K562 (cell line): ENCODE results near the gene CD109.

Source experiments
- EP300 ChIP-seq: IDR thresholded peaks from 2 replicates; pipeline ENCODE4 v1.6.1; 2012; ENCODE audit warnings: low read length, improper control_type of control experiment
- FOXO4 ChIP-seq: fragments of 450-650 bp; formaldehyde crosslinking; IDR thresholded peaks from 2 replicates; pipeline ENCODE4 v1.4.0; 2020; ENCODE audit warnings: mild to moderate bottlenecking, moderate library complexity
- HMGN3 ChIP-seq: IDR thresholded peaks from 2 replicates; pipeline ENCODE4 v1.6.1; 2011; ENCODE audit warnings: borderline replicate concordance, low read depth, mild to moderate bottlenecking, mixed read lengths, low read length; ENCODE audit not compliant: insufficient read length; ENCODE audit errors: extremely low read depth
- MYBL2 ChIP-seq, 2 experiments: fragments of 450-650 bp in 1 of 2; sonication (generic) in 1 of 2; formaldehyde crosslinking in 1 of 2; IDR thresholded peaks; 2 replicates each; pipeline versions ENCODE4 v1.6.1 to v1.8.1; 2017 to 2022; ENCODE audit warnings: borderline replicate concordance in 1 of 2, inconsistent platforms in 1 of 2, low read depth in 1 of 2, mild to moderate bottlenecking in 1 of 2, missing genetic modification reagents in 1 of 2, moderate library complexity in 1 of 2
- NR2C2 ChIP-seq, 2 experiments: fragments of 200-800 bp in 1 of 2; sonication (Bioruptor generic) in 1 of 2; sonication (generic) in 1 of 2; formaldehyde crosslinking in 1 of 2; IDR thresholded peaks; 2 replicates each; pipeline versions ENCODE4 v1.6.1 to v1.8.0; 2016 to 2022; ENCODE audit warnings: mild to moderate bottlenecking in 1 of 2, missing compliant biosample characterization in 1 of 2, missing genetic modification characterization in 1 of 2, missing genetic modification reagents in 1 of 2
- SETDB1 ChIP-seq: IDR thresholded peaks from one replicate; pipeline ENCODE4 v1.6.1; 2012; ENCODE audit warnings: low read length, control low read depth, inconsistent platforms
- SMAD2 ChIP-seq: fragments of 150-350 bp; IDR thresholded peaks from 2 replicates; pipeline ENCODE4 v1.6.1; 2014; ENCODE audit warnings: low read depth, mild to moderate bottlenecking, low read length
- TAF1 ChIP-seq: IDR thresholded peaks from 2 replicates; pipeline ENCODE4 v1.6.1; 2011; ENCODE audit warnings: mild to moderate bottlenecking, low read length, moderate library complexity; ENCODE audit not compliant: insufficient read depth, control insufficient read depth, severe bottlenecking; ENCODE audit errors: extremely low read depth
- TARDBP ChIP-seq: fragments of 450-650 bp; IDR thresholded peaks from 2 replicates; pipeline ENCODE4 v1.6.1; 2016
- ZKSCAN1 ChIP-seq: fragments of 150-350 bp; IDR thresholded peaks from 2 replicates; pipeline ENCODE4 v1.6.1; 2016; ENCODE audit warnings: low read depth, low read length
- TF ChIP-seq, protein P1 (sequence below): fragments of 250-450 bp; sonication (Bioruptor Pico); IDR thresholded peaks from 2 replicates; pipeline ENCODE4 v1.4.0; 2020; ENCODE audit warnings: mild to moderate bottlenecking, moderate library complexity
- TF ChIP-seq, protein P2 (sequence below): IDR thresholded peaks from 3 replicates; pipeline ENCODE4 v1.6.1; 2011; ENCODE audit warnings: borderline replicate concordance, mild to moderate bottlenecking; ENCODE audit not compliant: insufficient read length, insufficient read depth
- TF ChIP-seq, protein P3 (sequence below), 3 experiments: IDR thresholded peaks in 2 of 3; conservative IDR thresholded peaks in 1 of 3; 2 replicates each; pipeline ENCODE4 v1.5.1; 2011 to 2012; ENCODE audit warnings: low read length in 3 of 3, mild to moderate bottlenecking in 3 of 3, control low read depth in 2 of 3, improper control_type of control experiment in 1 of 3, inconsistent platforms in 1 of 3, low read depth in 1 of 3, mixed read lengths in 1 of 3, moderate library complexity in 1 of 3; ENCODE audit not compliant: insufficient read depth in 2 of 3
- TF ChIP-seq, protein P4 (sequence below): fragments of 450-650 bp; formaldehyde crosslinking; IDR thresholded peaks from 2 replicates; pipeline ENCODE4 v1.4.0; 2022; ENCODE audit warnings: missing genetic modification characterization

GRCh38 chr6:73790574-73790973 is 94.6 kb downstream of the CD109 start:
- TF ChIP-seq, protein P1, sequence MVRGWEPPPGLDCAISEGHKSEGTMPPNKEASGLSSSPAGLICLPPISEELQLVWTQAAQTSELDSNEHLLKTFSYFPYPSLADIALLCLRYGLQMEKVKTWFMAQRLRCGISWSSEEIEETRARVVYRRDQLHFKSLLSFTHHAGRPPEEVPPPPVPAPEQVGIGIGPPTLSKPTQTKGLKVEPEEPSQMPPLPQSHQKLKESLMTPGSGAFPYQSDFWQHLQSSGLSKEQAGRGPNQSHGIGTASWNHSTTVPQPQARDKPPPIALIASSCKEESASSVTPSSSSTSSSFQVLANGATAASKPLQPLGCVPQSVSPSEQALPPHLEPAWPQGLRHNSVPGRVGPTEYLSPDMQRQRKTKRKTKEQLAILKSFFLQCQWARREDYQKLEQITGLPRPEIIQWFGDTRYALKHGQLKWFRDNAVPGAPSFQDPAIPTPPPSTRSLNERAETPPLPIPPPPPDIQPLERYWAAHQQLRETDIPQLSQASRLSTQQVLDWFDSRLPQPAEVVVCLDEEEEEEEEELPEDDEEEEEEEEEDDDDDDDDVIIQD (CRISPR knock-in tag), result no peak
- TF ChIP-seq, protein P2, sequence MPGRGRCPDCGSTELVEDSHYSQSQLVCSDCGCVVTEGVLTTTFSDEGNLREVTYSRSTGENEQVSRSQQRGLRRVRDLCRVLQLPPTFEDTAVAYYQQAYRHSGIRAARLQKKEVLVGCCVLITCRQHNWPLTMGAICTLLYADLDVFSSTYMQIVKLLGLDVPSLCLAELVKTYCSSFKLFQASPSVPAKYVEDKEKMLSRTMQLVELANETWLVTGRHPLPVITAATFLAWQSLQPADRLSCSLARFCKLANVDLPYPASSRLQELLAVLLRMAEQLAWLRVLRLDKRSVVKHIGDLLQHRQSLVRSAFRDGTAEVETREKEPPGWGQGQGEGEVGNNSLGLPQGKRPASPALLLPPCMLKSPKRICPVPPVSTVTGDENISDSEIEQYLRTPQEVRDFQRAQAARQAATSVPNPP, result no peak
- no peak for TF ChIP-seq TARDBP
- no peak for TF ChIP-seq MYBL2 (IDR thresholded peaks at IDR 0.05; ENCODE audit: low read depth)
- no peak for TF ChIP-seq MYBL2 (CRISPR knock-in tag; IDR thresholded peaks at IDR 0.05; ENCODE audit: borderline replicate concordance)
- TF ChIP-seq, protein P3, sequence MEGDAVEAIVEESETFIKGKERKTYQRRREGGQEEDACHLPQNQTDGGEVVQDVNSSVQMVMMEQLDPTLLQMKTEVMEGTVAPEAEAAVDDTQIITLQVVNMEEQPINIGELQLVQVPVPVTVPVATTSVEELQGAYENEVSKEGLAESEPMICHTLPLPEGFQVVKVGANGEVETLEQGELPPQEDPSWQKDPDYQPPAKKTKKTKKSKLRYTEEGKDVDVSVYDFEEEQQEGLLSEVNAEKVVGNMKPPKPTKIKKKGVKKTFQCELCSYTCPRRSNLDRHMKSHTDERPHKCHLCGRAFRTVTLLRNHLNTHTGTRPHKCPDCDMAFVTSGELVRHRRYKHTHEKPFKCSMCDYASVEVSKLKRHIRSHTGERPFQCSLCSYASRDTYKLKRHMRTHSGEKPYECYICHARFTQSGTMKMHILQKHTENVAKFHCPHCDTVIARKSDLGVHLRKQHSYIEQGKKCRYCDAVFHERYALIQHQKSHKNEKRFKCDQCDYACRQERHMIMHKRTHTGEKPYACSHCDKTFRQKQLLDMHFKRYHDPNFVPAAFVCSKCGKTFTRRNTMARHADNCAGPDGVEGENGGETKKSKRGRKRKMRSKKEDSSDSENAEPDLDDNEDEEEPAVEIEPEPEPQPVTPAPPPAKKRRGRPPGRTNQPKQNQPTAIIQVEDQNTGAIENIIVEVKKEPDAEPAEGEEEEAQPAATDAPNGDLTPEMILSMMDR (IDR thresholded peaks at IDR 0.05 in 2 of 3, conservative IDR thresholded peaks at IDR 0.05 in 1 of 3; ENCODE audit: insufficient read depth in 2 of 3, low read depth in 1 of 3, low read length in 3 of 3), result no peak
- no peak for TF ChIP-seq ZKSCAN1
- no peak for TF ChIP-seq SETDB1
- no peak for TF ChIP-seq FOXO4
- TF ChIP-seq SMAD2, result no peak
- TF ChIP-seq TAF1, result no peak
- TF ChIP-seq EP300, result no peak
- TF ChIP-seq, protein P4, sequence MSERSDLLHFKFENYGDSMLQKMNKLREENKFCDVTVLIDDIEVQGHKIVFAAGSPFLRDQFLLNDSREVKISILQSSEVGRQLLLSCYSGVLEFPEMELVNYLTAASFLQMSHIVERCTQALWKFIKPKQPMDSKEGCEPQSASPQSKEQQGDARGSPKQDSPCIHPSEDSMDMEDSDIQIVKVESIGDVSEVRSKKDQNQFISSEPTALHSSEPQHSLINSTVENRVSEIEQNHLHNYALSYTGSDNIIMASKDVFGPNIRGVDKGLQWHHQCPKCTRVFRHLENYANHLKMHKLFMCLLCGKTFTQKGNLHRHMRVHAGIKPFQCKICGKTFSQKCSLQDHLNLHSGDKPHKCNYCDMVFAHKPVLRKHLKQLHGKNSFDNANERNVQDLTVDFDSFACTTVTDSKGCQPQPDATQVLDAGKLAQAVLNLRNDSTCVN (CRISPR knock-in tag), result no peak
- TF ChIP-seq HMGN3, result no peak
- TF ChIP-seq NR2C2 (CRISPR knock-in tag; IDR thresholded peaks at IDR 0.05), result no peak
- TF ChIP-seq NR2C2 (tag; IDR thresholded peaks at IDR 0.05), result no peak
